Measurements from ENCODE around the gene MYLK.

GRCh38 chr3:123818921-123819429 is 65.2 kb downstream of the MYLK start:
- TF ChIP-seq POLR2AphosphoS5 (IDR thresholded peaks at IDR 0.05; ENCODE audit: low read depth, low read length) (no peak), TAF1 (IDR thresholded peaks at IDR 0.05; ENCODE audit: borderline replicate concordance, insufficient read depth, low read length) (no peak), SIN3A (IDR thresholded peaks at IDR 0.05; ENCODE audit: borderline replicate concordance, insufficient read depth, low read length) (no peak), REST (IDR thresholded peaks at IDR 0.05; ENCODE audit: insufficient read depth in 1 of 2, low read depth in 2 of 2, low read length in 2 of 2) (no peak)

Measured in PFSK-1 (cell line).